OCI-LY7 (cell line): Measurements from ENCODE around the gene C4B. TPM values are rescaled to one million over a fixed set of nuclear protein-coding genes. Genes with fewer than 3 reads are reported as not detected.

ENCODE experiments used
- BruUV-seq: library from RNA; stranded (reverse); fragments of 400-500 nt; replicated peaks from 2 replicates; lab custom pipeline; 2021; lab: Mats Ljungman, UMichigan
- CTCF ChIA-PET: fragments of 300-600 bp; sonication (Branson Sonifier 250); formaldehyde crosslinking; loops from one replicate; lab custom pipeline; 2022; ENCODE audit warnings: antibody characterized with exemption; ENCODE audit not compliant: unreplicated experiment; lab: Charles Lee
- POLR2A ChIA-PET: fragments of 300-600 bp; sonication (Branson Sonifier 250); formaldehyde crosslinking; loops from one replicate; lab custom pipeline; 2022; ENCODE audit warnings: antibody characterized with exemption; lab: Charles Lee
- DNase-seq: peaks from one replicate; pipeline ENCODE4 v3.0.0-alpha.2; 2015; ENCODE audit warnings: low spot score
- H2AFZ ChIP-seq: fragments of 200-600 bp; sonication (generic), shearing (Covaris generic); 2 replicates; pipeline ENCODE4 v1.6.1; 2014; ENCODE audit warnings: mild to moderate bottlenecking, antibody characterized with exemption, low read length, moderate library complexity
- H3K27ac ChIP-seq: fragments of 200-600 bp; sonication (generic); 2 replicates; pipeline ENCODE4 v1.5.1; 2014; ENCODE audit warnings: mixed run types, low read depth, mild to moderate bottlenecking, moderate library complexity, low read length, inconsistent platforms; ENCODE audit not compliant: poor library complexity, severe bottlenecking
- H3K36me3 ChIP-seq: fragments of 200-600 bp; sonication (generic); 2 replicates; pipeline ENCODE4 v1.6.1; 2014; ENCODE audit warnings: mild to moderate bottlenecking, antibody characterized with exemption, low read length, moderate library complexity, mixed read lengths; ENCODE audit not compliant: insufficient read depth
- H3K4me1 ChIP-seq: fragments of 200-600 bp; sonication (generic); 2 replicates; pipeline ENCODE4 v1.5.1; 2014; ENCODE audit warnings: mild to moderate bottlenecking, low read length; ENCODE audit not compliant: insufficient read depth, poor library complexity, severe bottlenecking
- H3K4me2 ChIP-seq: fragments of 200-600 bp; sonication (generic); 2 replicates; pipeline ENCODE4 v1.6.1; 2014; ENCODE audit warnings: mild to moderate bottlenecking, low read length
- H3K4me3 ChIP-seq: fragments of 200-600 bp; sonication (generic); 2 replicates; pipeline ENCODE4 v1.5.1; 2014; ENCODE audit warnings: mild to moderate bottlenecking, low read depth, low read length; ENCODE audit not compliant: poor library complexity, severe bottlenecking
- H3K79me2 ChIP-seq: fragments of 200-600 bp; sonication (generic); 2 replicates; pipeline ENCODE4 v1.6.1; 2016; ENCODE audit warnings: low read depth, mild to moderate bottlenecking, low read length, moderate library complexity, mixed read lengths; ENCODE audit not compliant: insufficient read depth
- H3K9me2 ChIP-seq: fragments of 200-600 bp; sonication (generic); 2 replicates; pipeline ENCODE4 v1.6.1; 2016; ENCODE audit warnings: mild to moderate bottlenecking, low read length, mixed read lengths; ENCODE audit not compliant: insufficient read depth
- H3K9me3 ChIP-seq: fragments of 200-600 bp; sonication (generic); 2 replicates; pipeline ENCODE4 v1.6.1; 2014; ENCODE audit warnings: mild to moderate bottlenecking, mixed run types, low read length, mixed read lengths
- H4K20me1 ChIP-seq: fragments of 200-600 bp; sonication (generic); 2 replicates; pipeline ENCODE4 v1.6.1; 2014; ENCODE audit warnings: mild to moderate bottlenecking, antibody characterized with exemption, low read length, moderate library complexity, mixed read lengths; ENCODE audit not compliant: insufficient read depth
- EZH2phosphoT487 ChIP-seq: fragments of 200-600 bp; sonication (generic); IDR thresholded peaks from 2 replicates; pipeline ENCODE4 v1.6.1; 2018; ENCODE audit warnings: low read depth, borderline replicate concordance, mild to moderate bottlenecking, mixed run types, antibody characterized with exemption, low read length, moderate library complexity, mixed read lengths
- intact Hi-C: fragments of 100-400 bp; cut with micrococcal nuclease; formaldehyde crosslinking; loops from one replicate; pipeline ENCODE4 v1.10.0; 2022; ENCODE audit not compliant: unreplicated experiment
- total RNA-seq, 2 experiments: library from RNA; depleted of rRNA in 1 of 2; stranded (reverse); fragments of >200 nt in 1 of 2; shearing (Covaris generic) in 1 of 2; gene quantifications; 2 replicates each; pipeline ENCODE4 v1.2.3, GENCODE V29; 2014 to 2022
- TF ChIP-seq, protein P1 (sequence below): fragments of 200-600 bp; sonication (generic); conservative IDR thresholded peaks from 2 replicates; pipeline ENCODE4 v1.5.1; 2014; ENCODE audit warnings: mild to moderate bottlenecking, antibody characterized with exemption, low read length, moderate library complexity, mixed read lengths

C4B gene
- total RNA-seq, 2 experiments from 2014 or later, result 2.9 to 3.7 TPM

DNA sequence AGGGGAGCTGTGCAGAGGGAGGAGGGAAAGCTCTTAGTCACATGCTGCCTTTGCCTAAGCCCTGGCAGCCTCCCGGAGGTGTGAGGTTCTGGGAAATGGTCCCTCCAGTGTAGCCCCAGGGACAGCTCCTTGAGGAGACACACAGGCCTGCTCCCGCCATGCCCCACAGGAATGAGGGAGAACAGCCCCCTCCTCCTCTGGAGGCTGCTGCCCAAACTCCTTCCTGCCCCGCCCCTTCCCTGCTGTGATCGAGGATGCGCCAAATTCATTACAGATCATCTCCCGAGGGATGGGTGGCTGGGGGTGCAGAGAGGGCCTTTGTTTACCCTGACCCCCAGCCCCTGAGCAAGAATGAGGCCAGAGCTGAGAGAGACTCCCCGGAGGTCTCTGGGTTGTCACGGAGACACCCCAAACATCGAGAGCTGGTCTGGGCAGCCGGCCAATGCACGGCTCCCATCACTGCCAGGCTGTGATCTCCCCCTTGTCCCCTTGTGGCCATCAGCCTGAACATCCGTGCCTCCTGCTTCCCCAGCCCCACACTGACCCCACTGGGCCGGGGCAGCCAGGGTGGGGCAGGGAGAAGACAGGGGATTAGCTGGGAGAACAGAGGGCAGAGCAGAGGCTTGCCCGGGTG, 32.0 kb downstream of the C4B start:
- Histone ChIP-seq H3K9me3 (no peaks in the 10 kb centered on the region), H2AFZ (no peak overlapping the region), H3K79me2 (no peaks in the 10 kb centered on the region), H3K27ac (no peak overlapping the region), H3K4me1 (no peaks in the 10 kb centered on the region), H3K4me2 (no peak overlapping the region), H3K36me3 (no peaks in the 10 kb centered on the region), H3K9me2 (no peaks in the 10 kb centered on the region), H3K4me3 (no peak overlapping the region), H4K20me1 (no peaks in the 10 kb centered on the region)
- DNase-seq, result no peak
- intact Hi-C loops, result no loop called here
- no TSS peak for BruUV-seq
- CTCF ChIA-PET, result interaction anchor here (0.5 kb wide), 1 partner anchor 18 kb away, joined by 3 read pairs; no protein-coding TSS in a partner anchor
- POLR2A ChIA-PET, result no interaction called here
- TF ChIP-seq, protein P1, sequence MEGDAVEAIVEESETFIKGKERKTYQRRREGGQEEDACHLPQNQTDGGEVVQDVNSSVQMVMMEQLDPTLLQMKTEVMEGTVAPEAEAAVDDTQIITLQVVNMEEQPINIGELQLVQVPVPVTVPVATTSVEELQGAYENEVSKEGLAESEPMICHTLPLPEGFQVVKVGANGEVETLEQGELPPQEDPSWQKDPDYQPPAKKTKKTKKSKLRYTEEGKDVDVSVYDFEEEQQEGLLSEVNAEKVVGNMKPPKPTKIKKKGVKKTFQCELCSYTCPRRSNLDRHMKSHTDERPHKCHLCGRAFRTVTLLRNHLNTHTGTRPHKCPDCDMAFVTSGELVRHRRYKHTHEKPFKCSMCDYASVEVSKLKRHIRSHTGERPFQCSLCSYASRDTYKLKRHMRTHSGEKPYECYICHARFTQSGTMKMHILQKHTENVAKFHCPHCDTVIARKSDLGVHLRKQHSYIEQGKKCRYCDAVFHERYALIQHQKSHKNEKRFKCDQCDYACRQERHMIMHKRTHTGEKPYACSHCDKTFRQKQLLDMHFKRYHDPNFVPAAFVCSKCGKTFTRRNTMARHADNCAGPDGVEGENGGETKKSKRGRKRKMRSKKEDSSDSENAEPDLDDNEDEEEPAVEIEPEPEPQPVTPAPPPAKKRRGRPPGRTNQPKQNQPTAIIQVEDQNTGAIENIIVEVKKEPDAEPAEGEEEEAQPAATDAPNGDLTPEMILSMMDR, result no peak
- no peak for TF ChIP-seq EZH2phosphoT487

DNA sequence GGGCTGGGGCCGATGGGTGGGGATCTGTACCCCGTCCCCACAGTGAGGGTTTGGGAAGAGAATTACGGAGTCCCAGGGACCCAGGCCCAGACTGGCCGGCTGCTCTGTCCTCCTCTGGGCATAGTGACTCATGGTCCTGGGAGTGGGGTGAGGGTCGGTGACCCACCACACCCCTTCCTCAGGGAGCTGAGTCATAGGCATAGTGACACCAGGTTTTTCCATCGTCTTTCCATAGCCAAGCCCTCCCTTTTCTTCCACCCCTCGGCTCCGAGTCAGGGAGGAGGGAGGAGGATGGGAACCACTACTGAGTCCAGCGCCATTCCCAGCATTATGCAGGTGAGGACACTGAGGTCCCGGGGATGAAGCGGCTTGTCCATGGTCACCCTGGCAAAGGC, 32.5 kb downstream of the C4B start:
- DNase-seq, result no peak
- ChIA-PET CTCF (interaction anchor here (0.5 kb wide), 1 partner anchor 17 kb away, joined by 3 read pairs; no protein-coding TSS in a partner anchor), POLR2A (no interaction called here)
- TF ChIP-seq EZH2phosphoT487, result no peak
- H3K4me2 ChIP-seq, result no peak overlapping the region
- H3K9me2 ChIP-seq, result no peaks in the 10 kb centered on the region
- H3K9me3 ChIP-seq, result no peaks in the 10 kb centered on the region
- H3K27ac ChIP-seq, result no peak overlapping the region
- no peaks in the 10 kb centered on the region for H3K79me2 ChIP-seq
- no peak overlapping the region for H3K4me3 ChIP-seq
- intact Hi-C loops, result no loop called here
- H4K20me1 ChIP-seq, result no peaks in the 10 kb centered on the region
- no peaks in the 10 kb centered on the region for H3K36me3 ChIP-seq
- no peak overlapping the region for H2AFZ ChIP-seq
- no peaks in the 10 kb centered on the region for H3K4me1 ChIP-seq
- no TSS peak for BruUV-seq

DNA sequence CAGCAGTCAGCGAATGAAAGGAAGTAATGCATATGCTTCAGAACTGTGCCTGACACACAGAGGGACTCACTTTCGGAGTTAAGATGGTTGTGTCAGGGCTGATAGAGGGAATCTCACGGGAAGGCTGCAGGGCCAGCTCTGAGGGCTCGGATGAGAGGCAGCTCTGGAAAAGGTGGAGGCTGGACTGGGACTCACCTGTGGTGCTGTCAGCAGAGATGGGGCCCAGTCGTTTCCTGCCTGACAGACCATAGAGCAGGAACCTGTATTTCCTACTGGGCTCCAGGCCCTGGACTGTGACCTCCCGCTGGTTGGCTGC, 32.9 kb downstream of the C4B start:
- TF ChIP-seq, protein P1, result no peak
- no peak for TF ChIP-seq EZH2phosphoT487
- H3K9me3 ChIP-seq, result no peaks in the 10 kb centered on the region
- H3K4me3 ChIP-seq, result no peak overlapping the region
- H3K79me2 ChIP-seq, result no peaks in the 10 kb centered on the region
- H3K9me2 ChIP-seq, result no peaks in the 10 kb centered on the region
- no peak for DNase-seq
- BruUV-seq, result no TSS peak
- no peak overlapping the region for H3K27ac ChIP-seq
- H3K4me1 ChIP-seq, result no peaks in the 10 kb centered on the region
- intact Hi-C loops, result no loop called here
- ChIA-PET CTCF (no interaction called here), POLR2A (no interaction called here)
- no peaks in the 10 kb centered on the region for H4K20me1 ChIP-seq
- H3K4me2 ChIP-seq, result no peak overlapping the region
- no peaks in the 10 kb centered on the region for H3K36me3 ChIP-seq
- no peak overlapping the region for H2AFZ ChIP-seq
